Liver (tissue), 3 donors: Measurements from ENCODE around the gene CLDN6.

Experiments
- JUND ChIP-seq, 2 donors: IDR thresholded peaks; 2 replicates each; pipeline ENCODE4 v1.6.1; 2016; ENCODE audit warnings: antibody characterized with exemption in 2 of 2
- RAD21 ChIP-seq, 2 donors: IDR thresholded peaks; 2 replicates each; pipeline ENCODE4 v1.6.1; 2016; ENCODE audit warnings: antibody characterized with exemption in 2 of 2, mild to moderate bottlenecking in 2 of 2
- SP1 ChIP-seq: IDR thresholded peaks from 2 replicates; pipeline ENCODE4 v1.6.1; 2018; ENCODE audit warnings: antibody characterized with exemption, mild to moderate bottlenecking
- YY1 ChIP-seq: IDR thresholded peaks from 2 replicates; pipeline ENCODE4 v1.6.1; 2016; ENCODE audit warnings: antibody characterized with exemption, mild to moderate bottlenecking
- TF ChIP-seq, protein P1 (sequence below): fragments of 150-350 bp; IDR thresholded peaks from 2 replicates; pipeline ENCODE4 v1.5.1; 2017; ENCODE audit warnings: improper control_type of control experiment, low read depth, low read length; ENCODE audit not compliant: missing input control
- TF ChIP-seq, protein P2 (sequence below): IDR thresholded peaks from 2 replicates; pipeline ENCODE4 v1.6.1; 2016; ENCODE audit warnings: antibody characterized with exemption
- TF ChIP-seq, protein P3 (sequence below): IDR thresholded peaks from 2 replicates; pipeline ENCODE4 v1.6.1; 2016; ENCODE audit warnings: antibody characterized with exemption
- donor health status: healthy.
- donor health status: healthy.

DNA sequence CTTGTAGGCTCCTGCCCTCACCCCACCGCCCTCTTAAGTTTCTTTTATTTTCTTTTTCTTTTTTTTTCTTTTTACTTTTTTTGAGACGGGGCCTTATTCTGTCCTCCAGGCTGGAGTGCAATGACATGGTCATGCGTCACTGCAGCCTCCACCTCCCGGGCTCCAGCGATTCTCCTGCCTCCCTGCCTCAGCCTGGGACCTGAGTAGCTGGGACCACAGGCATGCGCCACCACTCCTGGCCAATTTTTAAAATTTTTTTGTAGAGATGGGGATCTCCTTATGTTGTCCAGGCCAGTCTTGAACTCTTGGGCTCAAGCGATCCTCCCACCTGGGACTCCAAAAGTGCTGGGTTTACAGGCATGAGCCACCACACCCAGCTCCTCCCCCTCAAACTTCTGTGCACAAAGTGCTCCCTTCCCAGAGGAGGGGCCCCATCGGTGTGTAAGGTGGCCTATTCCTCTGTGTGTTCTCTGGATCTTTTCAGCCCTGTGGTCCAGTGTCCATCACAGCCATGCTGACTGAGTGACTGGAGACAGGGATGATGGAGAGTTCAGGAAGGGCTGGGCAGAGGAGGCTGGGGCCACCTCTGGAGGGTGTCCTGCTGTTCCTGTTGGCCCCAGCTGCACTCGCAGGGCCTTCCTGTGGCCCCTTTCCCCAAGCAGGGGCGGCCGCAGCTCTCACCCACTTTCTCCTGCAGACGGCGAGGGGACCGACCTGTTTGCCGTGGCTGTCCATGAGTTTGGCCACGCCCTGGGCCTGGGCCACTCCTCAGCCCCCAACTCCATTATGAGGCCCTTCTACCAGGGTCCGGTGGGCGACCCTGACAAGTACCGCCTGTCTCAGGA lies 38.6 kb upstream of the CLDN6 start:
- TF ChIP-seq SP1 (no peak), RAD21 (IDR thresholded peaks at IDR 0.05) (no peak), JUND (IDR thresholded peaks at IDR 0.05) (no peak), YY1 (no peak)
- TF ChIP-seq, protein P1, sequence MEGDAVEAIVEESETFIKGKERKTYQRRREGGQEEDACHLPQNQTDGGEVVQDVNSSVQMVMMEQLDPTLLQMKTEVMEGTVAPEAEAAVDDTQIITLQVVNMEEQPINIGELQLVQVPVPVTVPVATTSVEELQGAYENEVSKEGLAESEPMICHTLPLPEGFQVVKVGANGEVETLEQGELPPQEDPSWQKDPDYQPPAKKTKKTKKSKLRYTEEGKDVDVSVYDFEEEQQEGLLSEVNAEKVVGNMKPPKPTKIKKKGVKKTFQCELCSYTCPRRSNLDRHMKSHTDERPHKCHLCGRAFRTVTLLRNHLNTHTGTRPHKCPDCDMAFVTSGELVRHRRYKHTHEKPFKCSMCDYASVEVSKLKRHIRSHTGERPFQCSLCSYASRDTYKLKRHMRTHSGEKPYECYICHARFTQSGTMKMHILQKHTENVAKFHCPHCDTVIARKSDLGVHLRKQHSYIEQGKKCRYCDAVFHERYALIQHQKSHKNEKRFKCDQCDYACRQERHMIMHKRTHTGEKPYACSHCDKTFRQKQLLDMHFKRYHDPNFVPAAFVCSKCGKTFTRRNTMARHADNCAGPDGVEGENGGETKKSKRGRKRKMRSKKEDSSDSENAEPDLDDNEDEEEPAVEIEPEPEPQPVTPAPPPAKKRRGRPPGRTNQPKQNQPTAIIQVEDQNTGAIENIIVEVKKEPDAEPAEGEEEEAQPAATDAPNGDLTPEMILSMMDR = no peak
- TF ChIP-seq, protein P2, sequence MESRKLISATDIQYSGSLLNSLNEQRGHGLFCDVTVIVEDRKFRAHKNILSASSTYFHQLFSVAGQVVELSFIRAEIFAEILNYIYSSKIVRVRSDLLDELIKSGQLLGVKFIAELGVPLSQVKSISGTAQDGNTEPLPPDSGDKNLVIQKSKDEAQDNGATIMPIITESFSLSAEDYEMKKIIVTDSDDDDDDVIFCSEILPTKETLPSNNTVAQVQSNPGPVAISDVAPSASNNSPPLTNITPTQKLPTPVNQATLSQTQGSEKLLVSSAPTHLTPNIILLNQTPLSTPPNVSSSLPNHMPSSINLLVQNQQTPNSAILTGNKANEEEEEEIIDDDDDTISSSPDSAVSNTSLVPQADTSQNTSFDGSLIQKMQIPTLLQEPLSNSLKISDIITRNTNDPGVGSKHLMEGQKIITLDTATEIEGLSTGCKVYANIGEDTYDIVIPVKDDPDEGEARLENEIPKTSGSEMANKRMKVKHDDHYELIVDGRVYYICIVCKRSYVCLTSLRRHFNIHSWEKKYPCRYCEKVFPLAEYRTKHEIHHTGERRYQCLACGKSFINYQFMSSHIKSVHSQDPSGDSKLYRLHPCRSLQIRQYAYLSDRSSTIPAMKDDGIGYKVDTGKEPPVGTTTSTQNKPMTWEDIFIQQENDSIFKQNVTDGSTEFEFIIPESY = no peak
- TF ChIP-seq, protein P3, sequence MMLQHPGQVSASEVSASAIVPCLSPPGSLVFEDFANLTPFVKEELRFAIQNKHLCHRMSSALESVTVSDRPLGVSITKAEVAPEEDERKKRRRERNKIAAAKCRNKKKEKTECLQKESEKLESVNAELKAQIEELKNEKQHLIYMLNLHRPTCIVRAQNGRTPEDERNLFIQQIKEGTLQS = no peak
